HepG2 (cell line): ENCODE results near the gene PIEZO1. TPM values are rescaled to one million over a fixed set of nuclear protein-coding genes. Genes with fewer than 3 reads are reported as not detected.

Experiments
- AGO1 ChIP-seq: fragments of 200-400 bp; formaldehyde crosslinking; IDR thresholded peaks from 2 replicates; pipeline ENCODE4 v1.6.1; 2017; ENCODE audit warnings: mild to moderate bottlenecking, low read depth, low read length, moderate library complexity; ENCODE audit not compliant: poor library complexity, severe bottlenecking
- AGO2 ChIP-seq: fragments of 200-400 bp; formaldehyde crosslinking; optimal IDR thresholded peaks from 2 replicates; pipeline ENCODE3; 2017; ENCODE audit warnings: mild to moderate bottlenecking, low read depth, low read length, moderate library complexity
- CBFB ChIP-seq: sonication (generic); formaldehyde crosslinking; IDR thresholded peaks from 2 replicates; pipeline ENCODE4 v1.4.0; 2020; ENCODE audit warnings: missing genetic modification reagents
- ERF ChIP-seq: IDR thresholded peaks from 2 replicates; pipeline ENCODE4 v1.6.1; 2018; ENCODE audit warnings: missing biosample characterization, missing genetic modification reagents
- GABPB1 ChIP-seq: IDR thresholded peaks from 2 replicates; pipeline ENCODE4 v1.6.1; 2016; ENCODE audit warnings: mild to moderate bottlenecking, missing genetic modification reagents, moderate library complexity, missing compliant biosample characterization
- GLMP ChIP-seq: sonication (generic); formaldehyde crosslinking; IDR thresholded peaks from 2 replicates; pipeline ENCODE4 v1.9.0; 2021; ENCODE audit warnings: missing genetic modification reagents, mild to moderate bottlenecking, borderline replicate concordance
- HIVEP1 ChIP-seq: sonication (generic); formaldehyde crosslinking; IDR thresholded peaks from 2 replicates; pipeline ENCODE4 v1.4.0; 2020; ENCODE audit warnings: mild to moderate bottlenecking, missing genetic modification reagents
- KDM2A ChIP-seq: sonication (generic); formaldehyde crosslinking; IDR thresholded peaks from 2 replicates; pipeline ENCODE4 v1.4.0; 2020; ENCODE audit warnings: low read depth, missing genetic modification reagents, borderline replicate concordance
- KDM3A ChIP-seq: IDR thresholded peaks from 2 replicates; pipeline ENCODE4 v1.6.1; 2018; ENCODE audit warnings: low read depth, missing compliant biosample characterization
- KDM4B ChIP-seq: sonication (generic); formaldehyde crosslinking; IDR thresholded peaks from 2 replicates; pipeline ENCODE4 v1.4.0; 2020; ENCODE audit warnings: missing genetic modification reagents
- MTA3 ChIP-seq: sonication (generic); formaldehyde crosslinking; IDR thresholded peaks from 2 replicates; pipeline ENCODE4 v1.4.0; 2020; ENCODE audit warnings: missing genetic modification reagents
- NFE2 ChIP-seq: sonication (generic); formaldehyde crosslinking; IDR thresholded peaks from 2 replicates; pipeline ENCODE4 v1.4.0; 2020; ENCODE audit warnings: missing genetic modification reagents
- RBM39 ChIP-seq: fragments of 200-400 bp; formaldehyde crosslinking; IDR thresholded peaks from one replicate; pipeline ENCODE4 v1.6.1; 2018; ENCODE audit warnings: antibody characterized with exemption, mild to moderate bottlenecking, low read depth, low read length; ENCODE audit not compliant: poor library complexity, severe bottlenecking
- RXRA ChIP-seq: sonication (generic); formaldehyde crosslinking; IDR thresholded peaks from 2 replicates; pipeline ENCODE4 v1.5.1; 2020; ENCODE audit warnings: missing genetic modification reagents
- SP1 ChIP-seq, 2 experiments: fragments of 450-650 bp in 1 of 2; sonication (generic) in 1 of 2; formaldehyde crosslinking in 1 of 2; IDR thresholded peaks; 2 replicates each; pipeline versions ENCODE4 v1.4.0 to v1.6.1; 2016 to 2020; ENCODE audit warnings: missing genetic modification reagents in 1 of 2
- TAF1 ChIP-seq: sonication (generic); formaldehyde crosslinking; IDR thresholded peaks from 2 replicates; pipeline ENCODE4 v1.4.0; 2020; ENCODE audit warnings: missing genetic modification reagents
- TMF1 ChIP-seq: sonication (generic); formaldehyde crosslinking; IDR thresholded peaks from 2 replicates; pipeline ENCODE4 v1.8.1; 2022; ENCODE audit warnings: low read depth, missing genetic modification reagents
- YY1 ChIP-seq: IDR thresholded peaks from 2 replicates; pipeline ENCODE4 v1.6.1; 2011; ENCODE audit warnings: low read length, low read depth, moderate library complexity, mild to moderate bottlenecking; ENCODE audit not compliant: insufficient read depth, insufficient replicate concordance
- ZNF225 ChIP-seq: sonication (generic); formaldehyde crosslinking; IDR thresholded peaks from 2 replicates; pipeline ENCODE4 v1.4.0; 2020; ENCODE audit warnings: mild to moderate bottlenecking, missing genetic modification reagents
- ZNF317 ChIP-seq: sonication (generic); formaldehyde crosslinking; IDR thresholded peaks from 2 replicates; pipeline ENCODE4 v1.5.0; 2020; ENCODE audit warnings: mild to moderate bottlenecking, missing genetic modification reagents
- ZNF768 ChIP-seq: sonication (generic); formaldehyde crosslinking; IDR thresholded peaks from 2 replicates; pipeline ENCODE4 v1.4.0; 2020; ENCODE audit warnings: missing genetic modification reagents
- ZSCAN20 ChIP-seq: sonication (generic); formaldehyde crosslinking; IDR thresholded peaks from 2 replicates; pipeline ENCODE4 v1.4.0; 2020; ENCODE audit warnings: missing genetic modification reagents, mild to moderate bottlenecking, borderline replicate concordance
- polyA plus RNA-seq, 8 experiments: library from polyadenylated mRNA; depleted of rRNA in 3 of 8; stranded (reverse) in 7 of 8; unstranded in 1 of 8; fragments of >200 nt; fragmentation: Illumina TruSeq in 4 of 8; extraction: Trizol in 4 of 8; gene quantifications; 2 replicates each; pipeline versions ENCODE4 v1.2.1 to v1.2.3, GENCODE V29; 2011 to 2016; ENCODE audit warnings: low read depth in 4 of 8, missing spikeins in 1 of 8, mixed read lengths in 1 of 8; ENCODE audit not compliant: insufficient read depth in 1 of 8
- total RNA-seq, 5 experiments: library from RNA; depleted of rRNA; stranded (reverse); fragments of >200 nt; fragmentation: Illumina TruSeq; extraction: Trizol; gene quantifications; 2 replicates each; pipeline ENCODE4 v1.2.3, GENCODE V29; 2016; ENCODE audit warnings: low read depth in 1 of 5
- TF ChIP-seq, protein P1 (sequence below): sonication (generic); formaldehyde crosslinking; IDR thresholded peaks from 2 replicates; pipeline ENCODE4 v1.9.0; 2022; ENCODE audit warnings: low read depth, missing genetic modification reagents
- TF ChIP-seq, protein P2 (sequence below): sonication (generic); formaldehyde crosslinking; IDR thresholded peaks from 2 replicates; pipeline ENCODE4 v1.5.0; 2020; ENCODE audit warnings: missing genetic modification reagents
- TF ChIP-seq, protein P3 (sequence below): sonication (generic); formaldehyde crosslinking; IDR thresholded peaks from 2 replicates; pipeline ENCODE4 v1.4.0; 2020; ENCODE audit warnings: missing genetic modification reagents

PIEZO1 gene
- total and polyA plus RNA-seq, 2 of the 13 experiments (the other 11 are each of a cell fraction or from before 2014, with no cell fraction given), result 67.9 to 85.0 TPM

- TF ChIP-seq, protein P1, sequence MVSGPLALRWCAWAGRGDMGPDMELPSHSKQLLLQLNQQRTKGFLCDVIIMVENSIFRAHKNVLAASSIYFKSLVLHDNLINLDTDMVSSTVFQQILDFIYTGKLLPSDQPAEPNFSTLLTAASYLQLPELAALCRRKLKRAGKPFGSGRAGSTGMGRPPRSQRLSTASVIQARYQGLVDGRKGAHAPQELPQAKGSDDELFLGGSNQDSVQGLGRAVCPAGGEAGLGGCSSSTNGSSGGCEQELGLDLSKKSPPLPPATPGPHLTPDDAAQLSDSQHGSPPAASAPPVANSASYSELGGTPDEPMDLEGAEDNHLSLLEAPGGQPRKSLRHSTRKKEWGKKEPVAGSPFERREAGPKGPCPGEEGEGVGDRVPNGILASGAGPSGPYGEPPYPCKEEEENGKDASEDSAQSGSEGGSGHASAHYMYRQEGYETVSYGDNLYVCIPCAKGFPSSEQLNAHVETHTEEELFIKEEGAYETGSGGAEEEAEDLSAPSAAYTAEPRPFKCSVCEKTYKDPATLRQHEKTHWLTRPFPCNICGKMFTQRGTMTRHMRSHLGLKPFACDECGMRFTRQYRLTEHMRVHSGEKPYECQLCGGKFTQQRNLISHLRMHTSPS (CRISPR knock-in tag), result peak; percentile 44; the same call in 1 of the 2 replicates
- peak; percentile 88 for TF ChIP-seq KDM4B (CRISPR knock-in tag)
- TF ChIP-seq MTA3 (CRISPR knock-in tag), result no peak
- TF ChIP-seq AGO1, result peak; percentile 91
- no peak for TF ChIP-seq NFE2
- TF ChIP-seq TMF1, result no peak
- TF ChIP-seq CBFB, result peak; percentile 28; the same call in 1 of the 2 replicates
- 0 out of 2 replicates have a peak, but pooled peaks have one; percentile 66 for TF ChIP-seq KDM3A (CRISPR knock-in tag)
- TF ChIP-seq ZNF768 (CRISPR knock-in tag), result peak; percentile 41; the same call in 1 of the 2 replicates
- TF ChIP-seq HIVEP1 (CRISPR knock-in tag), result peak; percentile 49
- TF ChIP-seq KDM2A, result peak; percentile 97
- TF ChIP-seq RXRA, result peak; percentile 69
- TF ChIP-seq ZNF225 (CRISPR knock-in tag), result 0 out of 2 replicates have a peak, but pooled peaks have one; percentile 45
- peak; percentile 14; the same call in 1 of the 2 replicates for TF ChIP-seq ZSCAN20 (CRISPR knock-in tag)
- TF ChIP-seq RBM39, result peak; percentile 58
- no peak for TF ChIP-seq GLMP (CRISPR knock-in tag)
- peak; percentile 44 for TF ChIP-seq YY1
- TF ChIP-seq, protein P2, sequence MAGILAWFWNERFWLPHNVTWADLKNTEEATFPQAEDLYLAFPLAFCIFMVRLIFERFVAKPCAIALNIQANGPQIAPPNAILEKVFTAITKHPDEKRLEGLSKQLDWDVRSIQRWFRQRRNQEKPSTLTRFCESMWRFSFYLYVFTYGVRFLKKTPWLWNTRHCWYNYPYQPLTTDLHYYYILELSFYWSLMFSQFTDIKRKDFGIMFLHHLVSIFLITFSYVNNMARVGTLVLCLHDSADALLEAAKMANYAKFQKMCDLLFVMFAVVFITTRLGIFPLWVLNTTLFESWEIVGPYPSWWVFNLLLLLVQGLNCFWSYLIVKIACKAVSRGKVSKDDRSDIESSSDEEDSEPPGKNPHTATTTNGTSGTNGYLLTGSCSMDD (CRISPR knock-in tag), result peak; percentile 21; the same call in 1 of the 2 replicates
- peak; percentile 75 for TF ChIP-seq AGO2
- TF ChIP-seq ZNF317 (CRISPR knock-in tag), result 0 out of 2 replicates have a peak, but pooled peaks have one; percentile 22
- TF ChIP-seq TAF1 (CRISPR knock-in tag), result 0 out of 2 replicates have a peak, but pooled peaks have one; percentile 17
- TF ChIP-seq SP1 (IDR thresholded peaks at IDR 0.05), result no peak
- peak; percentile 30; the same call in 1 of the 2 replicates for TF ChIP-seq SP1 (CRISPR knock-in tag; IDR thresholded peaks at IDR 0.05)
- TF ChIP-seq GABPB1 (CRISPR knock-in tag), result peak; percentile 60; the same call in 1 of the 2 replicates
- TF ChIP-seq ERF (CRISPR knock-in tag), result peak; percentile 51; the same call in 1 of the 2 replicates
- TF ChIP-seq, protein P3, sequence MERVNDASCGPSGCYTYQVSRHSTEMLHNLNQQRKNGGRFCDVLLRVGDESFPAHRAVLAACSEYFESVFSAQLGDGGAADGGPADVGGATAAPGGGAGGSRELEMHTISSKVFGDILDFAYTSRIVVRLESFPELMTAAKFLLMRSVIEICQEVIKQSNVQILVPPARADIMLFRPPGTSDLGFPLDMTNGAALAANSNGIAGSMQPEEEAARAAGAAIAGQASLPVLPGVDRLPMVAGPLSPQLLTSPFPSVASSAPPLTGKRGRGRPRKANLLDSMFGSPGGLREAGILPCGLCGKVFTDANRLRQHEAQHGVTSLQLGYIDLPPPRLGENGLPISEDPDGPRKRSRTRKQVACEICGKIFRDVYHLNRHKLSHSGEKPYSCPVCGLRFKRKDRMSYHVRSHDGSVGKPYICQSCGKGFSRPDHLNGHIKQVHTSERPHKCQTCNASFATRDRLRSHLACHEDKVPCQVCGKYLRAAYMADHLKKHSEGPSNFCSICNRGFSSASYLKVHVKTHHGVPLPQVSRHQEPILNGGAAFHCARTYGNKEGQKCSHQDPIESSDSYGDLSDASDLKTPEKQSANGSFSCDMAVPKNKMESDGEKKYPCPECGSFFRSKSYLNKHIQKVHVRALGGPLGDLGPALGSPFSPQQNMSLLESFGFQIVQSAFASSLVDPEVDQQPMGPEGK (CRISPR knock-in tag), result peak; percentile 37; the same call in 1 of the 2 replicates
These were observed 103.8 kb downstream of the PIEZO1 start (continued) for GRCh38 chr16:88681084-88681680.
